Inflammatory macrophage treated with lipopolysaccharide for 1 hour (primary cell): ENCODE data around the gene BSN.
A peak's percentile ranks its signal among the peaks of the same experiment; 100 is the strongest.

Experiments used
- DNase-seq, 2 donors: peaks; one replicate each; pipeline ENCODE4 v3.0.0-alpha.2; 2020 to 2022

The BSN gene

GRCh38 chr3:49656541-49657112, 102.3 kb downstream of the BSN start:
- DNase-seq = no peak

- DNase-seq = no peak
Observed at GRCh38 chr3:49657208-49657915, 103.1 kb downstream of the BSN start.

- DNase-seq = no peak
Observed at GRCh38 chr3:49658711-49659110, 104.4 kb downstream of the BSN start.

- DNase-seq = no peak
Observed at GRCh38 chr3:49659756-49660155, 105.5 kb downstream of the BSN start.

GRCh38 chr3:49661281-49661680, 107.0 kb downstream of the BSN start:
- DNase-seq = no peak

GRCh38 chr3:49662021-49662420, 107.7 kb downstream of the BSN start:
- DNase-seq = no peak

- DNase-seq = no peak
Observed at GRCh38 chr3:49662720-49663413, 108.6 kb downstream of the BSN start.

- no peak for DNase-seq
Observed at GRCh38 chr3:49663831-49664230, 109.6 kb downstream of the BSN start.

GRCh38 chr3:49664300-49664699, 110.0 kb downstream of the BSN start:
- DNase-seq = no peak

GRCh38 chr3:49665822-49666519, 111.7 kb downstream of the BSN start:
- no peak for DNase-seq

- DNase-seq = no peak
Observed at GRCh38 chr3:49666592-49666991, 112.3 kb downstream of the BSN start.

GRCh38 chr3:49667701-49668413, 113.6 kb downstream of the BSN start:
- no peak for DNase-seq

GRCh38 chr3:49668414-49668797, 114.1 kb downstream of the BSN start:
- no peak for DNase-seq

GRCh38 chr3:49668861-49669260, 114.6 kb downstream of the BSN start:
- no peak for DNase-seq

GRCh38 chr3:49669352-49669751, 115.1 kb downstream of the BSN start:
- no peak for DNase-seq

GRCh38 chr3:49670940-49671290, 116.6 kb downstream of the BSN start:
- DNase-seq = no peak

GRCh38 chr3:49671291-49672288, 117.3 kb downstream of the BSN start:
- DNase-seq = peak; percentile 25 to 71

GRCh38 chr3:49673121-49673714, 118.9 kb downstream of the BSN start:
- peak in 1 of 2 donors; percentile 26 for DNase-seq

GRCh38 chr3:49673715-49674496, 119.6 kb downstream of the BSN start, which contains the start of gene APEH:
Gene APEH, plus strand, starts transcription at chr3:49674351. Its CDS starts 51 bp downstream, at chr3:49674402.
- peak; percentile 95 to 96 for DNase-seq

GRCh38 chr3:49674497-49674983, 120.3 kb downstream of the BSN start:
- DNase-seq = peak in 1 of 2 donors; percentile 2
